ENCODE results near the gene GFPT2.

DNA sequence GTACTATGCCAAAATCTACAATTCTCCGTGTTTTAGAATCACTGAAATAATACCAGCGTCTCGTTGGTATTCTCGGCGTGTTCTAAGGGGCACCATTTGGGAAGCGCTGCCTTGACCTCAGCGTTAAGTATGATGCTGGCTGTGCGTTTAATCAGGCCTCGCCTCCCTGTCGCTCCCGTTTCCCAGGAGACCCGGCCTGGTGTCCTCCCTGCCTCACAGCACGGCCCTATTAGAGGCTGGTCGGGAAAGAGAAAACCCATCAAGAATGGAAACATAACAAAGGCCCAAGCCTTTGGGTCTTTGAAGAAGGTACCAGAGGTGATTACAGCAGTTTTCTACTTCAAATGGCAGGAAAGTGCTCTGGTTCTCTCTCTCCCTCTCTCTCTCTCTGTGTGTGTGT is 30.0 kb downstream of the GFPT2 start:
- TF ChIP-seq, protein P1, sequence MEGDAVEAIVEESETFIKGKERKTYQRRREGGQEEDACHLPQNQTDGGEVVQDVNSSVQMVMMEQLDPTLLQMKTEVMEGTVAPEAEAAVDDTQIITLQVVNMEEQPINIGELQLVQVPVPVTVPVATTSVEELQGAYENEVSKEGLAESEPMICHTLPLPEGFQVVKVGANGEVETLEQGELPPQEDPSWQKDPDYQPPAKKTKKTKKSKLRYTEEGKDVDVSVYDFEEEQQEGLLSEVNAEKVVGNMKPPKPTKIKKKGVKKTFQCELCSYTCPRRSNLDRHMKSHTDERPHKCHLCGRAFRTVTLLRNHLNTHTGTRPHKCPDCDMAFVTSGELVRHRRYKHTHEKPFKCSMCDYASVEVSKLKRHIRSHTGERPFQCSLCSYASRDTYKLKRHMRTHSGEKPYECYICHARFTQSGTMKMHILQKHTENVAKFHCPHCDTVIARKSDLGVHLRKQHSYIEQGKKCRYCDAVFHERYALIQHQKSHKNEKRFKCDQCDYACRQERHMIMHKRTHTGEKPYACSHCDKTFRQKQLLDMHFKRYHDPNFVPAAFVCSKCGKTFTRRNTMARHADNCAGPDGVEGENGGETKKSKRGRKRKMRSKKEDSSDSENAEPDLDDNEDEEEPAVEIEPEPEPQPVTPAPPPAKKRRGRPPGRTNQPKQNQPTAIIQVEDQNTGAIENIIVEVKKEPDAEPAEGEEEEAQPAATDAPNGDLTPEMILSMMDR (conservative IDR thresholded peaks at IDR 0.05; ENCODE audit: low read depth, low read length): no peak
- no peak for TF ChIP-seq EZH2 (IDR thresholded peaks at IDR 0.05; ENCODE audit: borderline replicate concordance, low read depth, low read length, poor library complexity, severe bottlenecking)

Data from A673 (cell line).